ENCODE measurements around the gene DHX35.

The DHX35 gene

DNA sequence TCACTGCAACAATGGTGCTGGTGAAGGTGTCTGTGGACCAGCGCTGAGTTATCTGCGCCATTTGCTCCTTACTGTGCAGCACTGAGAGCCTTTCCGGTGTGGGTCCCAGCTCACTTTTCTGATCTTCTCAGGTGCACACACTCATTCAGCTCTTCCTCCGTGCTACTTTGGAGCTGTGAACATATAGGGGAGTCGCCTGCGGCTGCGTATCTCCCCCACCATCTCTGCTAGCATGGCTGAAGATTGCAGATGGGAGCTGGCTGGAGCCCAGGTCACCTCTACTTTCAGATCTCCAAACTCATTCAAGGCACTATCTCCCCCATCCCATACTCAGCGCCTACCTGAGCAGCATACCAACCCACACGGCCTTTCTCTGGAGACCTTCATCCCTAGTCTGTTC, 96.9 kb downstream of the DHX35 start:
- DNase-seq (ENCODE audit: low read depth in 2 of 2) = no peak

DNA sequence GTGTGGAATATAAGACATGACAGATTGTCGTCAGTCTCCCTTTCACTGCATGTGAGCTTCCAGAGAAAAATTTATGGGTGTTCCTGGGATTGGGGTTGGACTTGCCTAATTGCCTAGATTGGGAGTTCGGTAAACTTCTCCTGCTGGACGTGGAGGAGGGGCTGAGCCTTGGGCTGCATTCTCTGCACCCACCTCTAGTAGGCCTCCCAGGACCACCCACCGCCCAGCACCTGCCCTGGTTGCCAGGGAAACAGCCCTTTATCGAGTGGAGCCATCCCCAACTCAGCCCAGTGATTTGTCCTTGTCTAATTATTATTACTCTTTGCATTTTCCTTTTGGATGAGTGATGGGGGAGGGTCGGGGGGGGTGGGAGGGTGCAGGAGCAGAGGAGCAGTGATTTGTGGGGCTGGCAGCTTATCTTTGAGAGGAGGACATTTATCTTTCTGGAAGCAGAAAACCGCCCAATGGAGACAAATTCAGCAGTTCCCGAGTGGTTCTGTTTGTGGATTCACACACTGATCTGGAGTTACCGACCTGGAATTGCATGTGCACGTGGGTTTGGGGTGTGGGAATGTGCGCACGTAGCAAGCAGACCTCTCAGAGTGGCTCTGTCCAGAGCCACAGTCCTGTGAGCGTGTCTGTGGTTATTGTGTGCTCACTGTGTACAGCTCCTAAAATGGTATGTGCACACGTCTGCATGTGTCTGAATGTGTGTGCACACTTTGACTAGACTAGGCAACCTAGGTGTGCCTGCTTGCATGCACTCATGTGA, 104.5 kb downstream of the DHX35 start:
- DNase-seq (ENCODE audit: low read depth in 2 of 2) = no peak

- no peak for DNase-seq (ENCODE audit: low read depth in 2 of 2)
Measured at GRCh38 chr20:39067526-39068216, 105.5 kb downstream of the DHX35 start.

GRCh38 chr20:39069976-39070375, 107.8 kb downstream of the DHX35 start:
- no peak for DNase-seq (ENCODE audit: low read depth in 2 of 2)

DNA sequence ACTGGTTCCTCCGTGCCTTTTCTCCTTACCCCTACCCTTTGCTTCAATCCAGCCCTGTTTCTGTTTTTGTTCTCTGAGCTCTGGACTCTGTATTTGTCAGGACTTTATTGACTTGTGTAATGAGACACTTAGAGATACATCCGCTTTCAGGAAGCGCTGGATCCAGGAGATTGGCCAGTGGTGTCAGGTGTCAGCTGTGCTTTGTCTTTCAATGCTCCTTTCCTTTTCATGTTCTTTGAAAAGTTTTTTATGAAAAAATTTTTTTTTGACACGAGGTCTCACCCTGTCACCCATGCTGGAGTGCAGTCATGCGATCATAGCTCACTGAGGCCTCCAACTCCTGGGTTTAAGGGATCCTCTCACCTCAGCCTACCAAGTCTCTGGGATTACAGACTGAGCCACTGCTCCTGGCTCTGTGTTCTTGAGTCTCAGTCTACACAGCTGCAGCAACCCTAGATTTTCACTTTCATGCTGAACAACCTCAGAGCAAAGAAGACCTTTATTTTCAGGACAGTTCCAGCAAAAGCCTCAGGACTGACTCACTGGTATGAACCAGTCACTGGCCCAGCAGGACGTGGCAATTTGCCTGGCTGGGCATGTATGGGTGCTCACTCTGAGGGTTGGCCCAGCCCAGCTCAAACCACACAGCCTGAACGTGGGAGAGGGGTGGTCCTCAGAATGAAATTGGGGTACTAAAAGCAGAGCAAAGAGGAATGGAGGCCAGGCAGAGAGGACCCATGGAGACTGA, 108.5 kb downstream of the DHX35 start:
- DNase-seq (ENCODE audit: low read depth in 2 of 2) = no peak

- DNase-seq (ENCODE audit: low read depth in 2 of 2) = no peak
Measured at GRCh38 chr20:39072132-39072531, 110.0 kb downstream of the DHX35 start.

DNA sequence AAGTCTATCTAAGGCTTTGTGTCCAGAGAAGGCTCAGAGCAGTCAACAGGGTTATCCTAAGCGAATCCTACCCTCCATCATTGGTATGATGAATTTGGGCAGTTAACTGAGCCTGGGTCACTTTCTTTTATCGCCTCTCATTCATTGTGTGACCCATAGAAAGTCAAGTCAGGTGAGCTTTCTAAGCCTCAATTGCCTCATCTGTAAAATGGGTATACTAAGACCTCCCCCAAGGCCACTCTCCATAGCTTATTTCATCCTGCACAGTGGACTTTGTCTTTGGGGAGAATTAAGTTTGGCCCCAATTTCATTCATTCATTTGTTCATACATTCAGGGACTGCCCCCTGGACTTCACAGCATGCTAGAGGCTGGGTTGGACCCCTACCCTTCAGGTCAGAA, 110.5 kb downstream of the DHX35 start:
- DNase-seq (ENCODE audit: low read depth in 2 of 2) = no peak

DNA sequence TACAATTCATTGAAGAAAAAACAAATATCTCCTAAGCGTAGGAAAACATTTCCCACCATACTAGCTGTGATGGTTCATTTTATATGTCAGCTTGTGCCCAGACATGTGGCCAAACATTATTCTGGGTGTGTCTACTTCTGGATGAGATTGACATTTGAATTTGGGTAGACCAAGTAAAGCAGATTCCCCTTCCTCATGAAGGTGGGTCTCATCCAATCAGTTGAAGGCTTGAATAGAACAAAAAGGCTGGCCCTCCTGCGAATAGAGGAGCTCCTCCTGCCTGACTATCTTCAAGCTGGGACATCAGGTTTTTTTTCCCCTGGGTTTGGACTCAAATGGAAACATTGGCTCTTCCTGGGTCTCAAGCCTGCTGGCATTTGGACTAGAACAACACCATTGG, 113.6 kb downstream of the DHX35 start:
- DNase-seq (ENCODE audit: low read depth in 2 of 2) = no peak

GRCh38 chr20:39076958-39077357, 114.8 kb downstream of the DHX35 start:
- DNase-seq (ENCODE audit: low read depth in 2 of 2) = no peak

GRCh38 chr20:39080326-39080725, 118.2 kb downstream of the DHX35 start:
- no peak for DNase-seq (ENCODE audit: low read depth in 2 of 2)

DNA sequence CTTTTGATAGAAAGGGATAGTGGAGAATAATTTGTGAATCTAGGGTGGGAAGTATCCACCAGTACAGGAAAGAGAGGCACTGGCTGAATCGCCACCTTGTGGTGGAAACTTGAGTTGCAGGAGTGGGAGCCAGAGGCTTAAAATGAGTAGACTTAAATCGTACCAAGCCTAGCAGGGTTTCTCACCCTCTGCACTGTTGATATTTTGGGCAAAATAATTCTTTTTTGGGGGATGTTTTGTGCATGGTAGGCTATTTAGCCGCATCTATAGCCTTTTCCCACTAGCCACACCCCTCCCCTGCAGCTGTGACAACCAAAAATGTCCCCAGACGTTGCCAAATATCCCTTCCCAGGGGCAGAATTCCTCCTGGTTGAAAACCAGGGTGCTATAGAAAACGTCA, 119.1 kb downstream of the DHX35 start:
- DNase-seq (ENCODE audit: low read depth in 2 of 2) = peak; percentile 30 to 39

DNA sequence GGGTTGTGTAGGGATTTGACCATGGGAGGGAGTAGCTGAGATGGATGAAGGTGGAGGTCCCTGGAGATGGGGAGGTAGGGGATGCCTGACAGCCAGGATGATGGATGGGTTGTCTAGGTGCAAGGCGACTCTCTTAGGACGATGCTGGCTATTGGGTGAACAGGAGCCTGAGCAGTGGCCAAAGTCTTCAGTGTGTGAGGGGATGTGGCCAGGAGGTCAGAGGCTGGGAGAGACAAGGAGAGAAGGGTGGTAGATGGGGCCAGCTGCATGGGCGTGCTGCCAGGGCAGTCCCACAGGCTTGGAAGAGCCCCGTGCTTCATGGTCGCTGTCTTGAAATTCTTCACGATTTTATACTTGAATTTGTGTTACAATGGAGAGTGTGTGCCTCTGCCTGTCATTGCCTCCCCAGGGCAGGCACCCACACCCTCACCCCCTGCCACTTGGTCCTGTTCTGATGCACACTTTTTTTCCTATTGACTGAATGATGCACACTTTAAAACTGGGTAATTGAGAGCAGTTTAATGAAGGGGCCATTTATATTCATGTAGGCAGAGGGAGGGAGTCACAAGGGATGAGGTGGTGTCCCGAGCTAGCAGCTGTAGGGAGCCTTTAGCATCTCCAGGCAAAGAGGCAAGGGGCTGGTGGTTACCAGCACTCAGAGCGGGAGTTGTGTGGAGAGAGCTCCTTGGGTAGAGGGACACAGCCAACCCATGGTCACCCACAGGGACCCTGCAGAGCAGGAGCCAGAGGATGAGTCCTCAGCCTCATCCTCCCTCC, 120.7 kb downstream of the DHX35 start:
- DNase-seq (ENCODE audit: low read depth in 2 of 2) = no peak

DNA sequence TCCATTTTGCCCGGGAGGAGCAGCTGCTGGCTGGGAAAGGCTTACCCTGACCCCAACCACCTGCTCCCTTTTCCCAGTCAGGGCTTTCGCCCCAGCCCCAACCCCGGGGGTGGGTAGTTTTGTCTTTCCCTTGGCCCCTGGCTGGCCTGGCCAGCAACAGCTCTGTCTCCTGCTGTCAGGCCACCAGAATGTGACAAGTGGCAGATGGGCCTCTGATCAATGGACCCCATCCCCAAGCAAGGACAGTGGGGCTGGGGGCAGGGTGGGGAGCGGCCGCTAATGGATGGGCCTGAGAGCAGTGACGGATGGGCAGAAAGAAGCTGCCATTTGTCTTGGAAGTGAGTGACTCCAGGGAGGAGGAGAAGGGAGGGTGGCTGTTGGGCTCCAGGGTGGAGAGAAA, 121.6 kb downstream of the DHX35 start:
- DNase-seq (ENCODE audit: low read depth in 2 of 2) = no peak

GRCh38 chr20:39089029-39089428, 126.9 kb downstream of the DHX35 start:
- no peak for DNase-seq (ENCODE audit: low read depth in 2 of 2)

Data from fibroblast of skin of left biceps (primary cell).